H9 (cell line): ENCODE measurements around the gene NR1D1. TPM values are rescaled to one million over a fixed set of nuclear protein-coding genes. Genes with fewer than 3 reads are reported as not detected.
A peak's percentile ranks its signal among the peaks of the same experiment; 100 is the strongest.

Experiments
- DNase-seq: peaks from one replicate; pipeline ENCODE4 v3.0.0-alpha.2; 2017
- H2AFZ ChIP-seq: one replicate; pipeline ENCODE4 v1.6.1; 2013; ENCODE audit warnings: mild to moderate bottlenecking, low read length, control low read depth, moderate library complexity
- H2AK5ac ChIP-seq: 2 replicates; pipeline ENCODE4 v1.6.1; 2013; ENCODE audit warnings: low read length, control low read depth, mixed read lengths; ENCODE audit not compliant: insufficient read length
- H2BK120ac ChIP-seq: one replicate; pipeline ENCODE4 v1.6.1; 2013; ENCODE audit warnings: low read depth, mild to moderate bottlenecking, low read length, control low read depth, inconsistent platforms; ENCODE audit not compliant: poor library complexity, severe bottlenecking
- H2BK12ac ChIP-seq: 2 replicates; pipeline ENCODE4 v1.6.1; 2013; ENCODE audit warnings: low read length, control low read depth, mixed read lengths, low read depth; ENCODE audit not compliant: insufficient read length
- H2BK15ac ChIP-seq: 2 replicates; pipeline ENCODE4 v1.6.1; 2013; ENCODE audit warnings: low read depth, low read length, control low read depth
- H2BK20ac ChIP-seq: one replicate; pipeline ENCODE4 v1.6.1; 2013; ENCODE audit warnings: low read depth, mild to moderate bottlenecking, low read length, control low read depth, inconsistent platforms; ENCODE audit not compliant: poor library complexity, severe bottlenecking
- H2BK5ac ChIP-seq: 2 replicates; pipeline ENCODE4 v1.6.1; 2013; ENCODE audit warnings: low read length, control low read depth, mixed read lengths; ENCODE audit not compliant: insufficient read length
- H3K14ac ChIP-seq: 2 replicates; pipeline ENCODE4 v1.6.1; 2013; ENCODE audit warnings: low read length, control low read depth; ENCODE audit not compliant: insufficient read depth
- H3K18ac ChIP-seq: 2 replicates; pipeline ENCODE4 v1.6.1; 2013; ENCODE audit warnings: low read depth, mild to moderate bottlenecking, mixed read lengths, low read length, control low read depth; ENCODE audit not compliant: insufficient read length
- H3K23ac ChIP-seq: 2 replicates; pipeline ENCODE4 v1.6.1; 2013; ENCODE audit warnings: low read length, control low read depth, mixed read lengths, low read depth; ENCODE audit not compliant: insufficient read length
- H3K23me2 ChIP-seq: 2 replicates; pipeline ENCODE4 v1.6.1; 2013; ENCODE audit warnings: low read depth, mild to moderate bottlenecking, mixed read lengths, low read length, control low read depth; ENCODE audit not compliant: insufficient read length, poor library complexity, severe bottlenecking
- H3K27ac ChIP-seq: 2 replicates; pipeline ENCODE4 v1.5.1; 2013; ENCODE audit warnings: low read length, control low read depth, mixed read lengths, low read depth; ENCODE audit not compliant: insufficient read length
- H3K27me3 ChIP-seq: 2 replicates; pipeline ENCODE4 v1.6.1; 2013; ENCODE audit warnings: low read length, control low read depth, inconsistent platforms; ENCODE audit not compliant: insufficient read depth
- H3K4ac ChIP-seq: 2 replicates; pipeline ENCODE4 v1.6.1; 2013; ENCODE audit warnings: low read depth, mild to moderate bottlenecking, control low read depth, inconsistent platforms, low read length, moderate library complexity
- H3K4me1 ChIP-seq: 2 replicates; pipeline ENCODE4 v1.6.1; 2013; ENCODE audit warnings: low read length, control low read depth, inconsistent platforms; ENCODE audit not compliant: insufficient read depth
- H3K4me2 ChIP-seq: 2 replicates; pipeline ENCODE4 v1.6.1; 2013; ENCODE audit warnings: low read length, control low read depth, mixed read lengths; ENCODE audit not compliant: insufficient read length, insufficient read depth
- H3K56ac ChIP-seq: 2 replicates; pipeline ENCODE4 v1.6.1; 2013; ENCODE audit warnings: low read depth, mild to moderate bottlenecking, mixed read lengths, low read length, control low read depth; ENCODE audit not compliant: insufficient read length
- H3K79me1 ChIP-seq: 2 replicates; pipeline ENCODE4 v1.6.1; 2013; ENCODE audit warnings: low read depth, mild to moderate bottlenecking, moderate library complexity, low read length, control low read depth, inconsistent platforms; ENCODE audit not compliant: insufficient read depth, poor library complexity, severe bottlenecking
- H3K79me2 ChIP-seq: 2 replicates; pipeline ENCODE4 v1.6.1; 2013; ENCODE audit warnings: low read length, control low read depth, inconsistent platforms; ENCODE audit not compliant: insufficient read depth
- H3K9ac ChIP-seq: 2 replicates; pipeline ENCODE4 v1.6.1; 2013; ENCODE audit warnings: low read length, control low read depth, mixed read lengths; ENCODE audit not compliant: insufficient read length; ENCODE audit errors: extremely low read depth
- H3K9me3 ChIP-seq: one replicate; pipeline ENCODE4 v1.6.1; 2013; ENCODE audit warnings: low read depth, low read length, inconsistent platforms; ENCODE audit not compliant: control insufficient read depth
- H3T11ph ChIP-seq: one replicate; pipeline ENCODE4 v1.6.1; 2013; ENCODE audit warnings: mild to moderate bottlenecking, low read length, control low read depth, inconsistent platforms
- H4K20me1 ChIP-seq: one replicate; pipeline ENCODE4 v1.6.1; 2013; ENCODE audit not compliant: control insufficient read depth, insufficient read length, insufficient read depth
- H4K5ac ChIP-seq: 2 replicates; pipeline ENCODE4 v1.6.1; 2013; ENCODE audit warnings: low read depth, mild to moderate bottlenecking, mixed read lengths, low read length, control low read depth; ENCODE audit not compliant: insufficient read length
- H4K8ac ChIP-seq: replicated peaks from 2 replicates; pipeline ENCODE4 v1.6.1; 2013; ENCODE audit warnings: low read length, control low read depth, mixed read lengths, low read depth; ENCODE audit not compliant: insufficient read length
- H4K91ac ChIP-seq: 2 replicates; pipeline ENCODE4 v1.6.1; 2013; ENCODE audit warnings: low read depth, mild to moderate bottlenecking, moderate library complexity, mixed read lengths, low read length, control low read depth; ENCODE audit not compliant: insufficient read length
- H3K27ac Mint-ChIP-seq, 3 experiments: 2 replicates in 2 of 3; 3 replicates in 1 of 3; pipeline ENCODE4 v1.8.0; 2020 to 2021; ENCODE audit warnings: mixed read lengths in 3 of 3, mild to moderate bottlenecking in 1 of 3, moderate library complexity in 1 of 3
- H3K27me3 Mint-ChIP-seq: 2 replicates; pipeline ENCODE4 v1.8.0; 2021; ENCODE audit warnings: low read depth, mild to moderate bottlenecking, moderate library complexity, mixed read lengths
- H3K36me3 Mint-ChIP-seq, 3 experiments: 2 replicates in 2 of 3; 3 replicates in 1 of 3; pipeline ENCODE4 v1.8.0; 2020 to 2021; ENCODE audit warnings: low read depth in 3 of 3, mixed read lengths in 3 of 3; ENCODE audit not compliant: insufficient read depth in 1 of 3
- H3K4me1 Mint-ChIP-seq, 2 experiments: 2 replicates each; pipeline ENCODE4 v1.8.0; 2020; ENCODE audit warnings: mixed read lengths in 2 of 2
- H3K4me3 Mint-ChIP-seq, 2 experiments: 2 replicates in 1 of 2; 3 replicates in 1 of 2; pipeline ENCODE4 v1.8.0; 2020 to 2021; ENCODE audit warnings: mild to moderate bottlenecking in 2 of 2, mixed read lengths in 2 of 2, moderate library complexity in 1 of 2
- H3K9me3 Mint-ChIP-seq, 2 experiments: 2 replicates in 1 of 2; 3 replicates in 1 of 2; pipeline ENCODE4 v1.8.0; 2020; ENCODE audit warnings: mild to moderate bottlenecking in 2 of 2, mixed read lengths in 2 of 2, moderate library complexity in 1 of 2
- CTCF ChIP-seq: fragments of 200-600 bp; sonication (generic); conservative IDR thresholded peaks from 3 replicates; pipeline ENCODE4 v1.8.0; 2021; ENCODE audit warnings: antibody characterized with exemption, mild to moderate bottlenecking
- WGBS: extraction: QIAGEN DNeasy Blood & Tissue Kit; methylation state at CpG from one replicate; pipeline ENCODE4 v1.1.7; 2013; ENCODE audit warnings: missing lambda C conversion rate, low lambda C conversion rate, mixed read lengths; ENCODE audit not compliant: insufficient read length; ENCODE audit errors: extremely low coverage; 5-methylcytosine and 5-hydroxymethylcytosine counted together
- total RNA-seq: library from RNA; stranded (reverse); gene quantifications from 2 replicates; pipeline ENCODE4 v1.2.1, GENCODE V29; 2021

Gene NR1D1
- total RNA-seq, 1 experiment from 2014 or later = 8.6 TPM

DNA sequence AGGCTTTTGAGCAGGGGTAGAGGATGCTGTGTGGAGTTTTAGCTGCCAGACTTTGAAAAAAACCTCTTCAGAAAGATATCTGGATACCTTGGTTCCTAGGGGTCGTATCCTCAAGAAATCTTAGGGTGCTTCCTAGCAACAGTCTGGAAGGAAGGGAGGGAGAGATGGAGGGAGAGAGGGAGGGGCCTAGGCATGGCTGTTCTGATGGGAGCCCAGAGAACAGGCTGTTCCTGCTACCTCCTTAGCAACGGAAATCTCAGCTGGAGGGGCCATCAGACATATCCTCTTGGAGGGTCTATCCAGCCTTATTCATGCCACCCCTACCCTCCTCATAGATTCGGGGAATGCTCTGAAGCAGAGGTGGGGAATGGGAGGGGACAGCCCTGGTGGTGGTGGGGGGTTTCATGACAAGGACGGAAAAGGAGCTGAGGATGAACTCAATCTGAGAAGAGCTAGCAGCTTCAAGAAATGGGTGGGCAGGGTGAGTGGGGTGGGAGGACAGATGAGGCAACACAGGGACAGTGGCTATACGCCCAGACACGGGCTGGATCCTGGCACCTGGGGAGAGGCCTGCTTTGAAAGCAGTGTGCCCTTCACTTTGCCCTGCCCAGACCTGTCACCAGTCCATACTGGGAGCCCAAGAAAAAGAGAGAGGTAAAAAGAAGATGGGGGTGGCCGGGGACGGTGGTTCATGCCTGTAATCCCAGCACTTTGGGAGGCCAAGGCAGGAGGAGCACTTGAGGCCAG is 40.5 kb downstream of the NR1D1 start:
- H3K4me3 Mint-ChIP-seq = no peak overlapping the region

More for the DNA sequence above, 40.5 kb downstream of the NR1D1 start:
- H2BK15ac ChIP-seq = no peak overlapping the region
- H3K14ac ChIP-seq = no peak overlapping the region
- Mint-ChIP-seq H3K9me3 (no peaks in the 10 kb centered on the region; a peak in 1 of 5 replicates), H3K4me1 (peaks cover 40 to 64% of the 10 kb centered on the region in 2 experiments), H3K36me3 (no peaks in the 10 kb centered on the region; a peak in 1 of 7 replicates), H3K27ac (peak overlapping the region in 2 of 3 experiments; percentile 70 to 72; a peak in 1 of 7 replicates), H3K27me3 (peaks cover 37% of the 10 kb centered on the region)
- H3K79me2 ChIP-seq = no peaks in the 10 kb centered on the region
- no peaks in the 10 kb centered on the region for H3K9me3 ChIP-seq
- H3K23me2 ChIP-seq = peaks cover 9% of the 10 kb centered on the region
- no peak overlapping the region for H3K56ac ChIP-seq
- H2BK120ac ChIP-seq = no peak overlapping the region
- H3K4me1 ChIP-seq = peaks cover 8% of the 10 kb centered on the region
- no peak overlapping the region for H3K18ac ChIP-seq
- H3K4me2 ChIP-seq = no peak overlapping the region
- no peak overlapping the region for H3K4ac ChIP-seq
- H4K8ac ChIP-seq = no peak overlapping the region
- no peaks in the 10 kb centered on the region for H4K20me1 ChIP-seq
- H2BK5ac ChIP-seq = no peak overlapping the region
- no peak overlapping the region for H4K5ac ChIP-seq
- H3K9ac ChIP-seq = no peak overlapping the region
- no peak overlapping the region for H3T11ph ChIP-seq
- no peaks in the 10 kb centered on the region; the same call in 1 of the 2 replicates for H3K27me3 ChIP-seq
- no peaks in the 10 kb centered on the region for H3K79me1 ChIP-seq
- H2BK20ac ChIP-seq = no peak overlapping the region
- H2AFZ ChIP-seq = no peak overlapping the region
- no CpG with 5 or more reads among the region's 8 CpGs for WGBS
- no peak for DNase-seq
- no peak for TF ChIP-seq CTCF
- H3K23ac ChIP-seq = no peak overlapping the region
- H4K91ac ChIP-seq = no peak overlapping the region
- H2AK5ac ChIP-seq = no peak overlapping the region
- H2BK12ac ChIP-seq = no peak overlapping the region
- no peak overlapping the region for H3K27ac ChIP-seq
